ENCODE measurements around the gene HMGN2.
"Not testable (repeated sequence)": the region's sequence is repeated elsewhere in the genome, so short reads cannot be mapped to it uniquely, and the experiment has no call there.

Gene HMGN2

DNA sequence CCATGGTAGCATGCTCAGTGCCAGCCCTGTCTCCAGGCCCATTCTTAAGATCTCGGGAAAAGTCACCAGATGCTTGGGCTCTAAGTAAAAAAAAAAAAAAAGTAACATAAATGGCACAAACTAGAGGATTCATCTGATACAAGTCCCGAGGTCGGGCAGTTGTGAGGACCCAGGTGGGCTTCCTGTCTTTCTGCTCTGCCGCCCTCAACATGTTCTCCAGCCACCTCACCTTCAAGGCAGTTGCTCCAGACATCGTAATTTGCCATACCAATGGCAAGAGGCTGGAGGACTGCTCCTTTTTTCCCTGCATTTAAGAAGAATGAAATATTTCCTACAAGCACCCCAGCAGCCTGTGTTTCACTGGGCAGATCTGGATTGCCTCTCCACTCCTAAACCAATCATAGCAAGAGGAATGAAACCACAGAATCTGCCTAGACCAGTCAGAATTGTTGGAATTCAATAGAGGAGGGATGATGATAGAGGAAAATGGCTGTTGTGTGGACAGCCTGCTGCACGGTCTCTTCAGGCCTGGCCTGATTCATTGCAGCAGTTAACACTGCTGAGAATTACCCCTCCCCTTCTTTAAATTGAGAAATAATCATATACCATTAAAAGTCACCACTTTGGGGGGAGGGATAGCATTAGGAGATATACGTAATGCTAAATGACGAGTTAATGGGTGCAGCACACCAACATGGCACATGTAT, 5.4 kb downstream of the HMGN2 start:
- no peak for DNase-seq

DNA sequence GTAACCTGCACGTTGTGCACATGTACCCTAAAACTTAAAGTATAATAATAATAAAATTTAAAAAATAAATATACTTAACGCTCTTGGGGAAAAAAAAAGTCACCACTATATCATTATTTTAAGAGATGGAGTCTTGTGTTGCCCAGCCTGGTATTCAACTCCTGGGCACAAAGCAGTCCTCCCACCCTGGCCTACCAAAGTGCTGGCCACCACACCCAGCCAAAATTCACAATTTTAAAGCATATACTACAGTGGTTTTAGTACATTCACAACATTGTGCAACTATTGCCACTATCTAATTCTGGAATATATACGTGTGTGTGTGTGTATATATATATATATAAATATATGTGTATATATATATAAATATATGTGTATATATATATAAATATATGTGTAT, 5.9 kb downstream of the HMGN2 start:
- no peak for DNase-seq

- DNase-seq = no peak
Observed at GRCh38 chr1:26478988-26479387, 6.7 kb downstream of the HMGN2 start.

GRCh38 chr1:26482921-26483320, 10.7 kb downstream of the HMGN2 start:
- DNase-seq = no peak

- DNase-seq = no peak
Observed at GRCh38 chr1:26483980-26484379, 11.7 kb downstream of the HMGN2 start.

DNA sequence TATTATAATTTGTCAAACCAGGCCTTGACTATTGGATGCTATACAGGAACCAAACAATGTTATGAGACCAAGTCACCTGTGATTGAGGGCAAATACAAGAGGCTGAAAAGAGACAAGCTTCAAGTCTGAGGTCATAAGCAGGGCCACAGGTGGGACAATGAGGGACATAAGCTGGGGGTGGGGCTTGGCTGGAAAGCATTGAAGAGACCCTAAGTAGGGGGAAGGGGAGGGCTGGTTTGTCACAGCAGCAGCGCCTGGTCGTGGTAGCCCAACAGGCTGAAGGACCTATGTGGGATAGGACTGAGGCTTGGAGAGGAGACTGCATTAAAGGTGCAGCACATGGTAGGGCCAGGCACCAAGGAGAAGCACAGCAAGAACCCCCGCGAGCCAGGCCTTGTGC, 17.9 kb downstream of the HMGN2 start:
- no peak for DNase-seq

DNA sequence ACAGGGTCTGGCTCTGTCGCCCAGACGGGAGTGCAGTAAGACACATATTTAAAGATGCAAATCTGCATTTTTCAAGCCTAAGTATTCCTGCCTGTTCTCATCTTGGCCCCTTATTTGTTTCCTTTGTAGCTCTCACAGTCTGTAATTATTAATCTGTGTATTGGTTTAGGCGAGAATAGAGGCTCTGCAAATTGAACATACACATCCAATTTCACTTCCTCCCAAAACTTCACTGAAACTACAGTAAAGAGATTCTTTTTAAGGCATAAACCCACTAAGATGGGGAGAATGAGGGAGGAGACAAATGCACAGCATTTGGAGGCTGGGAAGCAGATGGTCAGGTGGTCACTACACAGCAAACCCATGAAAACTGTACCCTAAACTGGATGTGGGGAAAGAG, 21.0 kb downstream of the HMGN2 start:
- no peak for DNase-seq

- no peak for DNase-seq
Observed at GRCh38 chr1:26493938-26494337, 21.7 kb downstream of the HMGN2 start.

GRCh38 chr1:26496861-26497260, 24.6 kb downstream of the HMGN2 start:
- DNase-seq = no peak

GRCh38 chr1:26498894-26499293, 26.7 kb downstream of the HMGN2 start:
- DNase-seq = no peak

DNA sequence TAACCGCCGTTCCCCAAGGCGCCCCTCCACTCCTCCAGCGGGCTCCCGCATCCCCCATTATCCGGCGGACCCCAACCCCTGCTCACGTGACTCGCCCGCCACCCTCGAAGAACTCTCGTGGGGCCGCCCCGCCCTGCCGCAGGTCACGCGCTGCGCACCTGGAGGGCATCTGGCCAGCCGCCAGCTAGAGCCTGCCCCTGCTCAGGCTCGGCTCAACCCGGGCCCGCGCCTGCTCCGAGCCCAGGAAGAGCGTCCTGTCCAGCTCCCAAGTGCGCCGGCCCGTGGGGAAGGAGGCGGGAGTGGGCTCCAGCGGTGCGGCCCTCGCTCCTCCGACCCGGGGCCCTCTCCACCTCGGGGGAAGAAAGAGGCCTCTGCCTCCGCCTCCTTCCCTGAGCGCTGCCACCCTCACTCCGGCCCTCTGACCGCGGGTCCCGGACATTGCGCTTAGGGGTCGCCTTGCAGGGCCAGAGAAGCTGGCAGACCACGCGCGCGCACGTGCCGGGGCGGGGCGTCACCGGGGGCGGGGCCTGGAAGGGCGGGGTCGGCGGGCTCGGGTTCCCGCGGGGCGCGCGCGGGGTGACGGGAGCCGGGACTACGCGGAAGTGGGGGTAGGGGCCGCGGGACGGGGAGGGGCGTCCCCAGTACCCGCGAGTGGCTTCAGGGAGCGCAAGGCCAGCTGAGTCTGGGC, 28.4 kb downstream of the HMGN2 start:
- DNase-seq = peak; percentile 94

DNA sequence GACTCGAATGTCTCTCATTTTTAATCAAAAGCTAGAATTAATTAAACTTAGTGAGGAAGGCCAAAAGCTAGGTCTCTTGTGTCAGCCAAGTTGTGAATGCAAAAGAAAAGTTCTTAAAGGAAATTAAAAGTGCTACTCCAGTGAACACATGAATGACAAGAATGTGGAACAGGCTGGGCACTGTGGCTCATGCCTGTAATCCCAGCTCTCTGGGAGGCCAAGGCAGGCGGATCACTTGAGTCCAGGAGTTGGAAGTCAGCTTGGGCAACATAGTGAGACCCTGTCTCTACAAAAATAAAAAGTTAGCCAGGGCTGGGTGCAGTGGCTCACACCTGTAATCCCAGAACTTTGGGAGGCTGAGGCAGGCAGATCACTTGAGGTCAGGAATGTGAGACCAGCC, 38.5 kb downstream of the HMGN2 start:
- DNase-seq = not testable (repeated sequence)

- not testable (repeated sequence) for DNase-seq
Observed at GRCh38 chr1:26515836-26516235, 43.6 kb downstream of the HMGN2 start.

GRCh38 chr1:26516987-26517765, 44.9 kb downstream of the HMGN2 start:
- no peak for DNase-seq

GRCh38 chr1:26517766-26518049, 45.5 kb downstream of the HMGN2 start:
- no peak for DNase-seq

GRCh38 chr1:26518355-26518754, 46.1 kb downstream of the HMGN2 start:
- DNase-seq = no peak

DNA sequence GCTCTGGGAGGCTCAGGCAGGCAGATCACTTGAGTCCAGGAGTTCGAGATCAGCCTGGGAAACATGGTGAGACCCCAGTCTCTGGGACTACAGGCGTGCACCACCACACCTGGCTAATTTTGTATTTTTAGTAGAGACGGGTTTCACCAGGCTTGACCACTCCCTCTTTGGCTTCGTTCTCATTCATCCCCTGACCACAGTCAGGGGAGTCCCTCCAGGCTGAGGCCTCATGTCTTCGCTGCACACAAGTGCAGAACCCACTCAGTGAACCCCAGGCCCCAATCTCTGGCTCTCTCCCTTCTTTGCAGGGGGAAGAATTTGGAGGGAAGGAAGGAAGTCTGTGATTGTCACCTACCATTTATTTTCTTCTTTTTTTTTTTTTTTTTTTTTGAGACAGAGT, 48.1 kb downstream of the HMGN2 start:
- DNase-seq = no peak

DNA sequence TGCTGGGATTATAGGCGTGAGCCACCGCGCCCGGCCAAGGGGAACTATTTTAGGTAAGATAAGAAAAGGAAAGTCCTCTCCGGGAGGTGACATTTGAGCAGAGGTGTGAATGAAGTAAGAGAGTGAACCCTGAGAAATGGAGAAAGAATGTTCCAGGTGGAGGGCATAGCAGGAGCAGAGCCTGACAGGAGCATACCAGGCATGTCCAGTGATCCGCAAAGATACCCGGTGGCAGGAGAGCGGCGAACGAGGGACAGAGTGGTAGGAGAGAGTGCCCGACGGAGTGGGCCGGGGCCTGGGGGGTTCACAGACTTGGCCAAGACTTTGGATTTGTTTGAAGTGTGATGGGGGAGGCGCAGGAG, 49.4 kb downstream of the HMGN2 start:
- DNase-seq = no peak

GRCh38 chr1:26522073-26522472, 49.8 kb downstream of the HMGN2 start:
- DNase-seq = no peak

- no peak for DNase-seq
Observed at GRCh38 chr1:26524181-26524580, 51.9 kb downstream of the HMGN2 start.
